Amygdala (tissue), 56 donors: ENCODE measurements around the gene LILRA6.
"Not testable (repeated sequence)": the region's sequence is repeated elsewhere in the genome, so short reads cannot be mapped to it uniquely, and the experiment has no call there.

Experiments
- DNase-seq, 56 donors: peaks; one replicate each; lab custom pipeline; 2025; lab: John Stamatoyannopoulos, UW

LILRA6 gene

GRCh38 chr19:54209811-54210494 is 32.6 kb downstream of the LILRA6 start:
- DNase-seq = peak in 50 of 56 donors; percentile 6 to 86 (median 61)

GRCh38 chr19:54209058-54209810 is 33.4 kb downstream of the LILRA6 start:
- DNase-seq = peak in 27 of 56 donors; percentile 21 to 71 (median 54)

GRCh38 chr19:54208784-54209057 is 33.9 kb downstream of the LILRA6 start:
- no peak for DNase-seq

GRCh38 chr19:54207983-54208783 is 34.4 kb downstream of the LILRA6 start:
- DNase-seq = peak in 36 of 56 donors; percentile 7 to 74 (median 38)

GRCh38 chr19:54207676-54207982 is 35.0 kb downstream of the LILRA6 start:
- DNase-seq = no peak

- DNase-seq = not testable (repeated sequence)
These were observed 35.4 kb downstream of the LILRA6 start for GRCh38 chr19:54207193-54207592.

GRCh38 chr19:54206831-54207177 is 35.8 kb downstream of the LILRA6 start:
- DNase-seq = no peak

- DNase-seq = no peak
These were observed 36.4 kb downstream of the LILRA6 start for GRCh38 chr19:54206030-54206830.

GRCh38 chr19:54204767-54205468 is 37.7 kb downstream of the LILRA6 start:
- DNase-seq = no peak

- no peak for DNase-seq
These were observed 39.4 kb downstream of the LILRA6 start for GRCh38 chr19:54203151-54203611.

GRCh38 chr19:54201980-54202379 is 40.6 kb downstream of the LILRA6 start:
- DNase-seq = no peak

- no peak for DNase-seq
These were observed 41.4 kb downstream of the LILRA6 start for GRCh38 chr19:54201172-54201701.

- no peak for DNase-seq
These were observed 43.2 kb downstream of the LILRA6 start for GRCh38 chr19:54199401-54199800.

- no peak for DNase-seq
These were observed 45.5 kb downstream of the LILRA6 start for GRCh38 chr19:54197121-54197520.

GRCh38 chr19:54196536-54196935 is 46.1 kb downstream of the LILRA6 start:
- no peak for DNase-seq

- not testable (repeated sequence) for DNase-seq
These were observed 48.1 kb downstream of the LILRA6 start for GRCh38 chr19:54194463-54194862.

- no peak for DNase-seq
These were observed 49.6 kb downstream of the LILRA6 start for GRCh38 chr19:54193011-54193410.

- DNase-seq = no peak
These were observed 50.7 kb downstream of the LILRA6 start for GRCh38 chr19:54191811-54192453.
